ENCODE measurements around the gene FOXL2NB. TPM values are rescaled to one million over a fixed set of nuclear protein-coding genes. Genes with fewer than 3 reads are reported as not detected.
A peak's percentile ranks its signal among the peaks of the same experiment; 100 is the strongest.

Gene FOXL2NB
- total and polyA plus RNA-seq, 2 of the 13 experiments (the other 11 are each of a cell fraction or from before 2014, with no cell fraction given), result not detected

- TF ChIP-seq ZNF20 (CRISPR knock-in tag; IDR thresholded peaks at IDR 0.05), result no peak
- no peak for TF ChIP-seq SIX1 (CRISPR knock-in tag; IDR thresholded peaks at IDR 0.05; ENCODE audit: borderline replicate concordance)
- no peak for TF ChIP-seq JARID2 (CRISPR knock-in tag; IDR thresholded peaks at IDR 0.05; ENCODE audit: insufficient replicate concordance)
- no peak for TF ChIP-seq ATM (IDR thresholded peaks at IDR 0.05; ENCODE audit: borderline replicate concordance)
- TF ChIP-seq, protein P1, sequence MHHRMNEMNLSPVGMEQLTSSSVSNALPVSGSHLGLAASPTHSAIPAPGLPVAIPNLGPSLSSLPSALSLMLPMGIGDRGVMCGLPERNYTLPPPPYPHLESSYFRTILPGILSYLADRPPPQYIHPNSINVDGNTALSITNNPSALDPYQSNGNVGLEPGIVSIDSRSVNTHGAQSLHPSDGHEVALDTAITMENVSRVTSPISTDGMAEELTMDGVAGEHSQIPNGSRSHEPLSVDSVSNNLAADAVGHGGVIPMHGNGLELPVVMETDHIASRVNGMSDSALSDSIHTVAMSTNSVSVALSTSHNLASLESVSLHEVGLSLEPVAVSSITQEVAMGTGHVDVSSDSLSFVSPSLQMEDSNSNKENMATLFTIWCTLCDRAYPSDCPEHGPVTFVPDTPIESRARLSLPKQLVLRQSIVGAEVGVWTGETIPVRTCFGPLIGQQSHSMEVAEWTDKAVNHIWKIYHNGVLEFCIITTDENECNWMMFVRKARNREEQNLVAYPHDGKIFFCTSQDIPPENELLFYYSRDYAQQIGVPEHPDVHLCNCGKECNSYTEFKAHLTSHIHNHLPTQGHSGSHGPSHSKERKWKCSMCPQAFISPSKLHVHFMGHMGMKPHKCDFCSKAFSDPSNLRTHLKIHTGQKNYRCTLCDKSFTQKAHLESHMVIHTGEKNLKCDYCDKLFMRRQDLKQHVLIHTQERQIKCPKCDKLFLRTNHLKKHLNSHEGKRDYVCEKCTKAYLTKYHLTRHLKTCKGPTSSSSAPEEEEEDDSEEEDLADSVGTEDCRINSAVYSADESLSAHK (CRISPR knock-in tag; IDR thresholded peaks at IDR 0.05; ENCODE audit: borderline replicate concordance), result no peak
- TF ChIP-seq ZFP36 (IDR thresholded peaks at IDR 0.05; ENCODE audit: borderline replicate concordance, low read depth, low read length, partially characterized antibody), result no peak
- no peak for TF ChIP-seq EZH2 (conservative IDR thresholded peaks at IDR 0.05; ENCODE audit: low read depth, low read length)
- TF ChIP-seq NR2C2 (CRISPR knock-in tag; IDR thresholded peaks at IDR 0.05; ENCODE audit: borderline replicate concordance), result peak; percentile 26; the same call in 1 of the 2 replicates
- no peak for TF ChIP-seq SCMH1 (CRISPR knock-in tag; IDR thresholded peaks at IDR 0.05; ENCODE audit: borderline replicate concordance)
- no peak for TF ChIP-seq ZBTB2 (CRISPR knock-in tag; IDR thresholded peaks at IDR 0.05; ENCODE audit: low read depth)
- no peak for TF ChIP-seq POLR2AphosphoS2 (IDR thresholded peaks at IDR 0.05; ENCODE audit: low read depth, low read length)
- 0 out of 2 replicates have a peak, but pooled peaks have one; percentile 36 for TF ChIP-seq ZZZ3 (CRISPR knock-in tag; IDR thresholded peaks at IDR 0.05; ENCODE audit: borderline replicate concordance)
- no peak for TF ChIP-seq ZNF790 (CRISPR knock-in tag; IDR thresholded peaks at IDR 0.05; ENCODE audit: borderline replicate concordance)
- TF ChIP-seq SMARCE1 (IDR thresholded peaks at IDR 0.05; ENCODE audit: borderline replicate concordance), result no peak
- TF ChIP-seq DRAP1 (CRISPR knock-in tag; IDR thresholded peaks at IDR 0.05), result peak; percentile 25; the same call in 1 of the 2 replicates
- TF ChIP-seq ZNF225 (CRISPR knock-in tag; IDR thresholded peaks at IDR 0.05), result no peak; the same call in 1 of the 2 replicates
- TF ChIP-seq DNMT3B (CRISPR knock-in tag; conservative IDR thresholded peaks at IDR 0.05), result no peak
- TF ChIP-seq ARID3A (IDR thresholded peaks at IDR 0.05; ENCODE audit: low read depth, low read length), result no peak
- no peak for TF ChIP-seq ZSCAN12 (CRISPR knock-in tag; IDR thresholded peaks at IDR 0.05)
- TF ChIP-seq SETDB1 (CRISPR knock-in tag; IDR thresholded peaks at IDR 0.05; ENCODE audit: borderline replicate concordance), result no peak
- no peak for TF ChIP-seq RBAK (CRISPR knock-in tag; IDR thresholded peaks at IDR 0.05)
- TF ChIP-seq ZNF235 (CRISPR knock-in tag; IDR thresholded peaks at IDR 0.05; ENCODE audit: borderline replicate concordance), result no peak
These were observed 31.2 kb upstream of the FOXL2NB start (continued) for GRCh38 chr3:138915503-138916498.

All from HepG2 (cell line).